Caco-2 (cell line): ENCODE measurements around the gene PPFIBP1. TPM values are rescaled to one million over a fixed set of nuclear protein-coding genes. Genes with fewer than 3 reads are reported as not detected.

Source experiments
- BruUV-seq: library from RNA; stranded (reverse); fragments of 400-500 nt; replicated peaks from 2 replicates; lab custom pipeline; 2021; lab: Mats Ljungman, UMichigan
- CTCF ChIA-PET: fragments of 300-600 bp; sonication (Branson Sonifier 250); formaldehyde crosslinking; loops from one replicate; lab custom pipeline; 2022; ENCODE audit warnings: antibody characterized with exemption; lab: Charles Lee
- POLR2A ChIA-PET: fragments of 300-600 bp; sonication (Branson Sonifier 250); formaldehyde crosslinking; loops from one replicate; lab custom pipeline; 2022; ENCODE audit warnings: antibody characterized with exemption; lab: Charles Lee
- DNase-seq, 2 experiments: peaks; one replicate each; pipeline versions ENCODE4 v3.0.0 to v3.0.0-alpha.2; 2020 to 2022
- H3K27me3 ChIP-seq: replicated peaks from 2 replicates; pipeline ENCODE4 v1.6.0; 2011; ENCODE audit warnings: low read length; ENCODE audit not compliant: control insufficient read depth, insufficient read depth
- H3K36me3 ChIP-seq: 2 replicates; pipeline ENCODE4 v1.5.1; 2011; ENCODE audit warnings: low read length; ENCODE audit not compliant: control insufficient read depth, insufficient read depth
- H3K4me1 ChIP-seq: fragments of 250-450 bp; sonication (Bioruptor Pico); 2 replicates; pipeline ENCODE4 v1.5.1; 2020; ENCODE audit warnings: mild to moderate bottlenecking
- H3K4me3 ChIP-seq: 2 replicates; pipeline ENCODE4 v1.5.1; 2011; ENCODE audit warnings: low read depth, mild to moderate bottlenecking, control low read depth, low read length
- H3K9me3 ChIP-seq: fragments of 250-450 bp; sonication (Bioruptor Pico); 2 replicates; pipeline ENCODE4 v1.5.1; 2020; ENCODE audit warnings: mild to moderate bottlenecking, moderate library complexity
- H3K27ac Mint-ChIP-seq: one replicate; pipeline ENCODE4 v1.8.0; 2022; ENCODE audit warnings: mixed read lengths; ENCODE audit not compliant: unreplicated experiment
- H3K27me3 Mint-ChIP-seq: one replicate; pipeline ENCODE4 v1.8.0; 2022; ENCODE audit warnings: mixed read lengths; ENCODE audit not compliant: insufficient read depth, unreplicated experiment
- H3K36me3 Mint-ChIP-seq: one replicate; pipeline ENCODE4 v1.8.0; 2022; ENCODE audit warnings: mild to moderate bottlenecking, mixed read lengths; ENCODE audit not compliant: insufficient read depth, unreplicated experiment
- H3K4me1 Mint-ChIP-seq: one replicate; pipeline ENCODE4 v1.8.0; 2022; ENCODE audit warnings: low read depth, mixed read lengths; ENCODE audit not compliant: unreplicated experiment
- H3K4me3 Mint-ChIP-seq: one replicate; pipeline ENCODE4 v1.8.0; 2022; ENCODE audit warnings: mild to moderate bottlenecking, moderate library complexity, mixed read lengths; ENCODE audit not compliant: unreplicated experiment
- H3K9me3 Mint-ChIP-seq: one replicate; pipeline ENCODE4 v1.8.0; 2022; ENCODE audit warnings: mixed read lengths; ENCODE audit not compliant: unreplicated experiment
- CTCF ChIP-seq, 2 experiments: fragments of 200-600 bp in 1 of 2; IDR thresholded peaks; 1 replicate in 1 of 2; 2 replicates in 1 of 2; pipeline versions ENCODE4 v1.5.1 to v1.8.0; 2011 to 2022; ENCODE audit warnings: antibody characterized with exemption in 1 of 2, control low read depth in 1 of 2, inconsistent platforms in 1 of 2, low read depth in 1 of 2, low read length in 1 of 2, mild to moderate bottlenecking in 1 of 2, moderate library complexity in 1 of 2; ENCODE audit not compliant: insufficient read depth in 1 of 2, severe bottlenecking in 1 of 2, unreplicated experiment in 1 of 2
- intact Hi-C: fragments of 100-400 bp; cut with micrococcal nuclease; formaldehyde crosslinking; loops from one replicate; pipeline ENCODE4 v1.10.0; 2022; ENCODE audit not compliant: unreplicated experiment
- total RNA-seq: library from RNA; stranded (reverse); gene quantifications from 2 replicates; pipeline ENCODE4 v1.2.3, GENCODE V29; 2022

PPFIBP1 gene
- total RNA-seq, 1 experiment from 2014 or later: 109 TPM

GRCh38 chr12:27575762-27576118, 51.7 kb downstream of the PPFIBP1 start:
- no peak overlapping the region for H3K27ac Mint-ChIP-seq
- H3K36me3 ChIP-seq: peaks cover 1% of the 10 kb centered on the region; the same call in 1 of the 2 replicates
- no peak for DNase-seq
- ChIA-PET CTCF (interaction anchor here (0.5 kb wide), 1 partner anchor 58 kb away, joined by 3 read pairs; no protein-coding TSS in a partner anchor), POLR2A (interaction anchor here (1.6 kb wide), 1 partner anchor 52 kb away, joined by 5 read pairs; the partner anchor contains the start of gene PPFIBP1)
- H3K36me3 Mint-ChIP-seq: peaks cover 26% of the 10 kb centered on the region
- BruUV-seq: no TSS peak
- no peaks in the 10 kb centered on the region; the same call in 1 of the 2 replicates for H3K4me1 ChIP-seq
- no peak overlapping the region for H3K4me3 ChIP-seq
- H3K4me3 Mint-ChIP-seq: no peak overlapping the region
- no peaks in the 10 kb centered on the region for H3K27me3 Mint-ChIP-seq
- intact Hi-C loops: no loop called here
- H3K9me3 ChIP-seq: no peaks in the 10 kb centered on the region
- H3K27me3 ChIP-seq: no peaks in the 10 kb centered on the region
- no peaks in the 10 kb centered on the region for H3K9me3 Mint-ChIP-seq
- TF ChIP-seq CTCF (IDR thresholded peaks at IDR 0.05; ENCODE audit: insufficient read depth in 1 of 2, low read depth in 1 of 2, low read length in 1 of 2, severe bottlenecking in 1 of 2, unreplicated experiment in 1 of 2): no peak
- H3K4me1 Mint-ChIP-seq: peaks cover 16% of the 10 kb centered on the region

GRCh38 chr12:27576667-27577347, 52.8 kb downstream of the PPFIBP1 start:
- Histone ChIP-seq H3K36me3 (peaks cover 1% of the 10 kb centered on the region; the same call in 1 of the 2 replicates), H3K27me3 (no peaks in the 10 kb centered on the region), H3K4me3 (no peak overlapping the region), H3K4me1 (no peaks in the 10 kb centered on the region; the same call in 1 of the 2 replicates), H3K9me3 (no peaks in the 10 kb centered on the region)
- Mint-ChIP-seq H3K9me3 (no peaks in the 10 kb centered on the region), H3K36me3 (peaks cover 26% of the 10 kb centered on the region), H3K27me3 (no peaks in the 10 kb centered on the region), H3K4me1 (peaks cover 20% of the 10 kb centered on the region), H3K4me3 (no peak overlapping the region), H3K27ac (no peak overlapping the region)
- intact Hi-C loops: no loop called here
- no peak for DNase-seq
- TF ChIP-seq CTCF (IDR thresholded peaks at IDR 0.05; ENCODE audit: insufficient read depth in 1 of 2, low read depth in 1 of 2, low read length in 1 of 2, severe bottlenecking in 1 of 2, unreplicated experiment in 1 of 2): no peak
- POLR2A ChIA-PET: interaction anchor here (1.6 kb wide), 1 partner anchor 53 kb away, joined by 5 read pairs; the partner anchor contains the start of gene PPFIBP1
- no TSS peak for BruUV-seq
- CTCF ChIA-PET: no interaction called here

GRCh38 chr12:27577688-27578087, 53.7 kb downstream of the PPFIBP1 start:
- H3K4me3 Mint-ChIP-seq: no peak overlapping the region
- POLR2A ChIA-PET: no interaction called here
- peaks cover 26% of the 10 kb centered on the region for H3K36me3 Mint-ChIP-seq
- intact Hi-C loops: no loop called here
- Histone ChIP-seq H3K27me3 (no peaks in the 10 kb centered on the region), H3K9me3 (no peaks in the 10 kb centered on the region), H3K4me3 (no peak overlapping the region), H3K4me1 (no peaks in the 10 kb centered on the region; the same call in 1 of the 2 replicates), H3K36me3 (peaks cover 1% of the 10 kb centered on the region; the same call in 1 of the 2 replicates)
- H3K9me3 Mint-ChIP-seq: no peaks in the 10 kb centered on the region
- H3K27me3 Mint-ChIP-seq: no peaks in the 10 kb centered on the region
- peaks cover 27% of the 10 kb centered on the region for H3K4me1 Mint-ChIP-seq
- H3K27ac Mint-ChIP-seq: no peak overlapping the region
- no TSS peak for BruUV-seq
- no peak for TF ChIP-seq CTCF (IDR thresholded peaks at IDR 0.05; ENCODE audit: insufficient read depth in 1 of 2, low read depth in 1 of 2, low read length in 1 of 2, severe bottlenecking in 1 of 2, unreplicated experiment in 1 of 2)
- no peak for DNase-seq
- CTCF ChIA-PET: no interaction called here
